IMR-90 (cell line): ENCODE measurements around the gene RMND1. TPM values are rescaled to one million over a fixed set of nuclear protein-coding genes. Genes with fewer than 3 reads are reported as not detected.
A peak's percentile ranks its signal among the peaks of the same experiment; 100 is the strongest.

Source experiments
- ATAC-seq: fragments of 200-7000 bp; cut with Tn5 transposase; 2 replicates; pipeline ENCODE4 v1.9.1; 2020; ENCODE audit warnings: low read depth, mild to moderate bottlenecking, moderate library complexity
- BruUV-seq: library from RNA; stranded (reverse); fragments of 400-500 nt; replicated peaks from 2 replicates; lab custom pipeline; 2021; lab: Mats Ljungman, UMichigan
- CTCF ChIA-PET: fragments of 300-600 bp; formaldehyde crosslinking; extraction: SDS; loops from one replicate; lab custom pipeline; 2021; ENCODE audit warnings: antibody characterized with exemption; lab: Yijun Ruan, JAX
- POLR2A ChIA-PET: fragments of 300-600 bp; sonication (Branson Sonifier 250); formaldehyde crosslinking; loops from one replicate; lab custom pipeline; 2022; ENCODE audit warnings: antibody characterized with exemption; ENCODE audit not compliant: unreplicated experiment; lab: Charles Lee
- DNase-seq: peaks from one replicate; pipeline ENCODE4 v3.0.0; 2013
- H2AFZ ChIP-seq: replicated peaks from 2 replicates; pipeline ENCODE3; 2013; ENCODE audit warnings: low read length, mild to moderate bottlenecking; ENCODE audit not compliant: poor library complexity
- H2AK5ac ChIP-seq: 2 replicates; pipeline ENCODE4 v1.6.1; 2013; ENCODE audit warnings: low read depth, low read length, inconsistent platforms
- H2AK9ac ChIP-seq: replicated peaks from 2 replicates; pipeline ENCODE3; 2013; ENCODE audit warnings: mild to moderate bottlenecking, low read depth, low read length, moderate library complexity; ENCODE audit not compliant: poor library complexity
- H2BK120ac ChIP-seq: 2 replicates; pipeline ENCODE4 v1.6.1; 2013; ENCODE audit warnings: low read depth, low read length, inconsistent platforms
- H2BK15ac ChIP-seq: 3 replicates; pipeline ENCODE4 v1.6.1; 2013; ENCODE audit warnings: low read depth, low read length, inconsistent platforms
- H2BK20ac ChIP-seq: 2 replicates; pipeline ENCODE4 v1.6.1; 2013; ENCODE audit warnings: low read depth, mild to moderate bottlenecking, inconsistent platforms, low read length, moderate library complexity
- H2BK5ac ChIP-seq: 2 replicates; pipeline ENCODE4 v1.6.1; 2013; ENCODE audit warnings: mild to moderate bottlenecking, low read depth, low read length, inconsistent platforms; ENCODE audit not compliant: poor library complexity, severe bottlenecking
- H3K14ac ChIP-seq: replicated peaks from 2 replicates; pipeline ENCODE4 v1.6.1; 2013; ENCODE audit warnings: low read depth, low read length, inconsistent platforms
- H3K18ac ChIP-seq: 2 replicates; pipeline ENCODE4 v1.6.1; 2013; ENCODE audit warnings: low read depth, low read length, control low read depth
- H3K23ac ChIP-seq: 2 replicates; pipeline ENCODE4 v1.6.1; 2013; ENCODE audit warnings: low read depth, low read length, inconsistent platforms
- H3K27ac ChIP-seq: 2 replicates; pipeline ENCODE4 v1.5.1; 2013; ENCODE audit warnings: mild to moderate bottlenecking, control low read depth, low read length; ENCODE audit not compliant: insufficient read depth
- H3K27me3 ChIP-seq: 2 replicates; pipeline ENCODE4 v1.6.1; 2013; ENCODE audit warnings: low read length; ENCODE audit not compliant: control insufficient read depth, insufficient read depth
- H3K36me3 ChIP-seq: 2 replicates; pipeline ENCODE4 v1.6.1; 2013; ENCODE audit warnings: low read length, mixed read lengths; ENCODE audit not compliant: control insufficient read depth, insufficient read depth
- H3K4ac ChIP-seq: 2 replicates; pipeline ENCODE4 v1.6.1; 2013; ENCODE audit warnings: low read depth, low read length, inconsistent platforms
- H3K4me1 ChIP-seq: 2 replicates; pipeline ENCODE4 v1.6.1; 2013; ENCODE audit warnings: low read length, mixed read lengths; ENCODE audit not compliant: control insufficient read depth, insufficient read depth
- H3K4me2 ChIP-seq: 2 replicates; pipeline ENCODE4 v1.6.1; 2013; ENCODE audit warnings: low read depth, mild to moderate bottlenecking, control low read depth, low read length, moderate library complexity
- H3K4me3 ChIP-seq: 2 replicates; pipeline ENCODE4 v1.5.1; 2013; ENCODE audit warnings: low read depth, mild to moderate bottlenecking, control low read depth, low read length, moderate library complexity; ENCODE audit not compliant: insufficient read depth
- H3K56ac ChIP-seq: 2 replicates; pipeline ENCODE4 v1.6.1; 2013; ENCODE audit warnings: low read length, inconsistent platforms; ENCODE audit not compliant: insufficient read depth; ENCODE audit errors: extremely low read depth
- H3K79me1 ChIP-seq, 2 experiments: 2 replicates each; pipeline ENCODE4 v1.6.1; 2013; ENCODE audit warnings: low read length in 2 of 2, inconsistent platforms in 1 of 2, low read depth in 1 of 2
- H3K9ac ChIP-seq: 2 replicates; pipeline ENCODE4 v1.6.1; 2013; ENCODE audit warnings: low read depth, low read length, control low read depth
- H3K9me1 ChIP-seq: 2 replicates; pipeline ENCODE4 v1.6.1; 2013; ENCODE audit warnings: low read length, inconsistent platforms; ENCODE audit not compliant: insufficient read depth
- H3K9me3 ChIP-seq: 2 replicates; pipeline ENCODE4 v1.6.1; 2013; ENCODE audit warnings: low read length; ENCODE audit not compliant: control insufficient read depth, insufficient read depth
- H4K20me1 ChIP-seq: 2 replicates; pipeline ENCODE4 v1.6.1; 2013; ENCODE audit warnings: low read length, inconsistent platforms; ENCODE audit not compliant: insufficient read depth
- H4K5ac ChIP-seq: 2 replicates; pipeline ENCODE4 v1.6.1; 2013; ENCODE audit warnings: mild to moderate bottlenecking, low read depth, low read length, control low read depth
- H4K8ac ChIP-seq, 2 experiments: 2 replicates each; pipeline ENCODE4 v1.6.1; 2013; ENCODE audit warnings: low read depth in 2 of 2, low read length in 2 of 2, control low read depth in 1 of 2, inconsistent platforms in 1 of 2
- H4K91ac ChIP-seq: 2 replicates; pipeline ENCODE4 v1.6.1; 2013; ENCODE audit warnings: low read depth, low read length, inconsistent platforms; ENCODE audit not compliant: insufficient read depth
- CHD1 ChIP-seq: IDR thresholded peaks from 2 replicates; pipeline ENCODE4 v1.6.1; 2012; ENCODE audit warnings: low read depth, low read length, improper control_type of control experiment
- MXI1 ChIP-seq: IDR thresholded peaks from 2 replicates; pipeline ENCODE4 v1.6.1; 2012; ENCODE audit warnings: low read depth, mild to moderate bottlenecking, low read length, moderate library complexity, borderline replicate concordance
- POLR2A ChIP-seq: IDR thresholded peaks from 2 replicates; pipeline ENCODE4 v1.6.1; 2012; ENCODE audit warnings: mild to moderate bottlenecking, low read depth, low read length
- WGBS, 2 experiments: methylation state at CpG; one replicate each; pipeline versions ENCODE4 v1.1.5 to v1.1.7; 2013; ENCODE audit warnings: missing lambda C conversion rate in 2 of 2; ENCODE audit not compliant: insufficient read length in 1 of 2; ENCODE audit errors: extremely low coverage in 2 of 2; 5-methylcytosine and 5-hydroxymethylcytosine counted together
- dilution Hi-C: fragments of 300-500 bp; cut with HindIII; formaldehyde crosslinking; loops from one replicate; pipeline ENCODE4 v1.14.3; 2018; ENCODE audit warnings: low sequenced_read_pairs; ENCODE audit not compliant: unreplicated experiment
- in situ Hi-C: fragments of 300-500 bp; cut with MboI; formaldehyde crosslinking; loops from 3 replicates; pipeline ENCODE4 v1.14.3; 2019; ENCODE audit warnings: low sequenced_read_pairs, inconsistent platforms, mixed read lengths
- intact Hi-C: fragments of 100-400 bp; cut with micrococcal nuclease; formaldehyde crosslinking; loops from 2 replicates; pipeline ENCODE4 v1.10.0; 2022
- polyA plus RNA-seq, 3 experiments: library from polyadenylated mRNA; depleted of rRNA; stranded (reverse); fragments of >200 nt; gene quantifications; 2 replicates each; pipeline ENCODE4 v1.2.3, GENCODE V29; 2012; ENCODE audit warnings: low replicate concordance in 1 of 3
- total RNA-seq: library from RNA; depleted of rRNA; stranded (reverse); fragments of >200 nt; gene quantifications from 2 replicates; pipeline ENCODE4 v1.2.3, GENCODE V29; 2012

RMND1 gene
- total and polyA plus RNA-seq, 2 of the 4 experiments (the other 2 are of a cell fraction): 13.1 to 24.6 TPM

DNA sequence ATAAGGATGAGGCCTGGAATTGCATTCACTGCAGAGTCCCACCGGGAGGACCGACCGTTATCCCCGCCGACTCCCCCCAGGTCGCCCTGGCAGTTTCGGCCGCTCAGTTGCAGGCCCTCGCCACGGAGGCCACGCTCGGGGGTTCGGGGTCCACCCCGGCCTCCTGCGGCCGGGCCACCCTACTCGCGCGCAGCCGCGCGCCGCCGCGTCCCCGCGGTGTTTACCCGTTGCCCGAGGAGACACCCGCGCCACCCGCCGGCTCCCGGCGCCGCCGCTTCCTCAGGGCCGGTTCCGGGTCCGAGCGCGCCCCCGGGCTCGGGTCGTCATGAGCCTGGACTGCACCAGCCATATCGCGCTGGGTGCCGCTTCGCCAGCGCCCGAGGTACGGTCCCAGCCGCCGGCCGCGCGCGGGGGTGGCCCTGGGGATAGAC lies 41.9 kb upstream of the RMND1 start, which contains the start of gene CCDC170:
Gene CCDC170, plus strand, starts transcription at position 214 of the 431 bp plus-strand sequence. Its CDS starts 112 bp downstream, at position 326.
- Histone ChIP-seq H2AK9ac (peak within 1 kb of the TSS; percentile 60), H3K4me1 (peaks cover 6% of the 10 kb centered on the region), H3K18ac (peak within 1 kb of the TSS; percentile 86), H4K20me1 (no peaks in the 10 kb centered on the region), H2BK15ac (peak within 1 kb of the TSS; percentile 33; the same call in 1 of the 3 replicates), H2AFZ (peak within 1 kb of the TSS; percentile 91), H4K5ac (peak within 1 kb of the TSS; percentile 43), H3K36me3 (no peaks in the 10 kb centered on the region), H3K4ac (peak within 1 kb of the TSS; percentile 95), H3K27me3 (no peaks in the 10 kb centered on the region), H3K4me2 (peak within 1 kb of the TSS; percentile 90), H2BK5ac (peak within 1 kb of the TSS; percentile 19), H3K9me1 (no peaks in the 10 kb centered on the region; the same call in 1 of the 2 replicates), H4K91ac (peak within 1 kb of the TSS; percentile 54), H3K9me3 (no peaks in the 10 kb centered on the region), H3K4me3 (peak within 1 kb of the TSS; percentile 54), H2BK20ac (peak within 1 kb of the TSS; percentile 77), H3K9ac (peak within 1 kb of the TSS; percentile 64), H3K27ac (peak within 1 kb of the TSS; percentile 80), H3K56ac (peak within 1 kb of the TSS; percentile 78), H2BK120ac (peak within 1 kb of the TSS; percentile 87), H3K14ac (peak within 1 kb of the TSS; percentile 34), H2AK5ac (0 out of 2 replicates have a peak within 1 kb of the TSS, but pooled peaks have one; percentile 1), H3K23ac (peak within 1 kb of the TSS; percentile 79), H4K8ac (peak within 1 kb of the TSS; percentile 78 to 83; a peak in 3 of 4 replicates), H3K79me1 (0 out of 4 replicates have a peak, but pooled peaks cover 0 to 4% of the 10 kb centered on the region in 2 experiments)
- intact Hi-C loops (no loop called here), dilution Hi-C loops (no loop called here), in situ Hi-C loops (no loop called here)
- ATAC-seq (peak; percentile 71), DNase-seq (no peak)
- WGBS, 2 experiments: 1% methylated on average over 20 of the region's 58 CpGs; no CpG with 5 or more reads in 1 of the 2 experiments
- TF ChIP-seq MXI1: no peak
- TF ChIP-seq CHD1: no peak
- TF ChIP-seq POLR2A: 0 out of 2 replicates have a peak, but pooled peaks have one; percentile 24
- ChIA-PET CTCF (interaction anchor here (0.6 to 1.0 kb wide), 2 partner anchors 53 to 56 kb away, joined by 3 read pairs; no protein-coding TSS in a partner anchor), POLR2A (no interaction called here)
- no TSS peak for BruUV-seq
